Pancreas (tissue), 10 donors: ENCODE measurements around the gene UVRAG. TPM values are rescaled to one million over a fixed set of nuclear protein-coding genes. Genes with fewer than 3 reads are reported as not detected.

Experiments
- ATAC-seq, 4 donors: fragments of 200-7000 bp; cut with Tn5 transposase; one replicate each; pipeline versions ENCODE4 v1.8.0 to v1.9.1; 2020; ENCODE audit warnings: mild to moderate bottlenecking in 4 of 4, moderate library complexity in 4 of 4
- DNase-seq, 6 donors: peaks; one replicate each; pipeline ENCODE4 v3.0.0-alpha.2; 2020
- FAIRE-seq: peaks from 2 replicates; lab custom pipeline; 2012; peaks lifted over from hg19 to GRCh38; lab: Jason Lieb, UNC
- H3K27ac ChIP-seq, 4 donors: fragments of 200-600 bp; sonication (generic); 1 replicate in 3 of 4; 2 replicates in 1 of 4; pipeline versions ENCODE4 v1.5.0 to v1.8.0; 2020
- H3K27me3 ChIP-seq, 4 donors: fragments of 200-600 bp; one replicate each; pipeline ENCODE4 v1.8.0; 2021
- H3K36me3 ChIP-seq, 3 donors: fragments of 200-600 bp; sonication (generic) in 1 of 3; one replicate each; pipeline versions ENCODE4 v1.5.0 to v1.8.0; 2020 to 2021
- H3K4me1 ChIP-seq, 3 donors: fragments of 200-600 bp; one replicate each; pipeline ENCODE4 v1.8.0; 2021
- H3K4me3 ChIP-seq, 4 donors: fragments of 200-600 bp; sonication (generic) in 2 of 4; one replicate each; pipeline versions ENCODE4 v1.5.0 to v1.8.0; 2020 to 2021
- H3K9me3 ChIP-seq, 4 donors: fragments of 200-600 bp; one replicate each; pipeline ENCODE4 v1.8.0; 2021
- CTCF ChIP-seq, 4 donors: fragments of 200-600 bp; sonication (generic) in 3 of 4; IDR thresholded peaks; one replicate each; pipeline versions ENCODE4 v1.5.0 to v1.8.0; 2021; ENCODE audit warnings: antibody characterized with exemption in 4 of 4
- WGBS, 2 donors: extraction: QIAGEN DNeasy Blood & Tissue Kit; methylation state at CpG; one replicate each; pipeline ENCODE4 v1.1.7; 2013; 5-methylcytosine and 5-hydroxymethylcytosine counted together
- intact Hi-C, 3 donors: fragments of 100-400 bp; cut with DNase I; formaldehyde crosslinking; loops; one replicate each; pipeline versions ENCODE4 v1.11.1 to v1.14.2; 2022
- polyA plus RNA-seq, 2 donors: library from polyadenylated mRNA; stranded (reverse); fragments of 200-250 nt; gene quantifications; one replicate each; pipeline ENCODE4 v1.2.3, GENCODE V29; 2013
- total RNA-seq, 6 donors: library from RNA; stranded (reverse); fragmentation: NEBNext Ultra II Directional in 4 of 6; extraction: Animal tissue kit (Norgen Biotek cat#: 25700) in 4 of 6; gene quantifications; one replicate each; pipeline versions ENCODE4 v1.2.1 to v1.2.4, GENCODE V29; 2021 to 2023
- donor health status: healthy with polysubstance abuse.
- donor health status: DM: no; HTN: no; CAD: no; lungs with moderate emphysema.
- donor health status: DM: no; HTN: no; CAD: no.
- donor health status: control.
- donor health status: control.
- donor health status: Bipolar disorder and iron deficiency.
- donor health status: DM: yes; HTN: yes; CAD: no.
- donor health status: DM: no; HTN: no; CAD: no.
- donor health status: DM: no; HTN: no; CAD: no.
- donor health status: DM: yes; HTN: yes; CAD: no.

The UVRAG gene
- total and polyA plus RNA-seq, 8 donors: 3.3 to 17.2 (median 7.6) TPM

- FAIRE-seq (no peak), ATAC-seq (no peak), DNase-seq (no peak)
- Histone ChIP-seq H3K9me3 (no peaks in the 10 kb centered on the region), H3K27me3 (no peaks in the 10 kb centered on the region), H3K4me1 (no peaks in the 10 kb centered on the region), H3K4me3 (no peak overlapping the region), H3K36me3 (no peaks in the 10 kb centered on the region), H3K27ac (no peak overlapping the region)
- no peak for TF ChIP-seq CTCF (IDR thresholded peaks at IDR 0.05)
- 91 to 92% methylated on average over 6 of the region's 6 CpGs for WGBS, 2 donors
- intact Hi-C loops: no loop called here
Observed at GRCh38 chr11:76096552-76096951, 281.5 kb downstream of the UVRAG start.

GRCh38 chr11:76102802-76103201 is 287.8 kb downstream of the UVRAG start:
- Histone ChIP-seq H3K36me3 (no peaks in the 10 kb centered on the region), H3K27ac (no peak overlapping the region), H3K4me1 (peaks cover 0 to 7% (median 4%) of the 10 kb centered on the region in 3 donors), H3K4me3 (no peak overlapping the region), H3K9me3 (no peaks in the 10 kb centered on the region), H3K27me3 (no peaks in the 10 kb centered on the region)
- intact Hi-C loops: no loop called here
- 2 to 4% methylated on average over 1 of the region's 1 CpG for WGBS, 2 donors
- peak in 3 of 6 donors; percentile 17 to 43 (median 27) for DNase-seq
- peak; percentile 38 to 81 (median 50) for ATAC-seq
- TF ChIP-seq CTCF (IDR thresholded peaks at IDR 0.05): no peak
- no peak for FAIRE-seq

- H3K9me3 ChIP-seq: no peaks in the 10 kb centered on the region
- no peak overlapping the region for H3K27ac ChIP-seq
- 67 to 71% methylated on average over 1 of the region's 1 CpG for WGBS, 2 donors
- no peak overlapping the region for H3K4me3 ChIP-seq
- intact Hi-C loops: no loop called here
- FAIRE-seq (no peak), DNase-seq (no peak), ATAC-seq (no peak)
- no peak for TF ChIP-seq CTCF (IDR thresholded peaks at IDR 0.05)
- peaks cover 0 to 7% (median 4%) of the 10 kb centered on the region in 3 donors for H3K4me1 ChIP-seq
- no peaks in the 10 kb centered on the region for H3K27me3 ChIP-seq
- no peaks in the 10 kb centered on the region for H3K36me3 ChIP-seq
Observed at GRCh38 chr11:76103460-76103859, 288.4 kb downstream of the UVRAG start.

GRCh38 chr11:76104285-76104684 is 289.3 kb downstream of the UVRAG start:
- no peak for ATAC-seq
- no peak for TF ChIP-seq CTCF (IDR thresholded peaks at IDR 0.05)
- Histone ChIP-seq H3K9me3 (no peaks in the 10 kb centered on the region), H3K4me3 (no peak overlapping the region), H3K36me3 (no peaks in the 10 kb centered on the region), H3K27ac (no peak overlapping the region), H3K27me3 (no peaks in the 10 kb centered on the region), H3K4me1 (peaks cover 0 to 7% (median 4%) of the 10 kb centered on the region in 3 donors)
- 85 to 88% methylated on average over 7 of the region's 7 CpGs for WGBS, 2 donors
- intact Hi-C loops: no loop called here
- no peak for FAIRE-seq
- DNase-seq: no peak

- WGBS, 2 donors: 100% methylated on average over 1 of the region's 1 CpG
- intact Hi-C loops: no loop called here
- no peak for TF ChIP-seq CTCF (IDR thresholded peaks at IDR 0.05)
- Histone ChIP-seq H3K36me3 (no peaks in the 10 kb centered on the region), H3K4me3 (no peak overlapping the region), H3K27ac (no peak overlapping the region), H3K27me3 (no peaks in the 10 kb centered on the region), H3K9me3 (no peaks in the 10 kb centered on the region), H3K4me1 (peaks cover 0 to 7% (median 4%) of the 10 kb centered on the region in 3 donors)
- FAIRE-seq: no peak
- ATAC-seq: no peak
- no peak for DNase-seq
Observed at GRCh38 chr11:76105637-76106036, 290.6 kb downstream of the UVRAG start.
